Pancreas (tissue), 10 donors: Measurements from ENCODE around the gene LDLRAP1. TPM values are rescaled to one million over a fixed set of nuclear protein-coding genes. Genes with fewer than 3 reads are reported as not detected.

Source experiments
- ATAC-seq, 4 donors: fragments of 200-7000 bp; cut with Tn5 transposase; one replicate each; pipeline versions ENCODE4 v1.8.0 to v1.9.1; 2020; ENCODE audit warnings: mild to moderate bottlenecking in 4 of 4, moderate library complexity in 4 of 4
- DNase-seq, 6 donors: peaks; one replicate each; pipeline ENCODE4 v3.0.0-alpha.2; 2020
- FAIRE-seq: peaks from 2 replicates; lab custom pipeline; 2012; peaks lifted over from hg19 to GRCh38; lab: Jason Lieb, UNC
- H3K27ac ChIP-seq, 4 donors: fragments of 200-600 bp; sonication (generic); 1 replicate in 3 of 4; 2 replicates in 1 of 4; pipeline versions ENCODE4 v1.5.0 to v1.8.0; 2020
- H3K27me3 ChIP-seq, 4 donors: fragments of 200-600 bp; one replicate each; pipeline ENCODE4 v1.8.0; 2021
- H3K36me3 ChIP-seq, 3 donors: fragments of 200-600 bp; sonication (generic) in 1 of 3; one replicate each; pipeline versions ENCODE4 v1.5.0 to v1.8.0; 2020 to 2021
- H3K4me1 ChIP-seq, 3 donors: fragments of 200-600 bp; one replicate each; pipeline ENCODE4 v1.8.0; 2021
- H3K4me3 ChIP-seq, 4 donors: fragments of 200-600 bp; sonication (generic) in 2 of 4; one replicate each; pipeline versions ENCODE4 v1.5.0 to v1.8.0; 2020 to 2021
- H3K9me3 ChIP-seq, 4 donors: fragments of 200-600 bp; one replicate each; pipeline ENCODE4 v1.8.0; 2021
- CTCF ChIP-seq, 4 donors: fragments of 200-600 bp; sonication (generic) in 3 of 4; IDR thresholded peaks; one replicate each; pipeline versions ENCODE4 v1.5.0 to v1.8.0; 2021; ENCODE audit warnings: antibody characterized with exemption in 4 of 4
- WGBS, 2 donors: extraction: QIAGEN DNeasy Blood & Tissue Kit; methylation state at CpG; one replicate each; pipeline ENCODE4 v1.1.7; 2013; 5-methylcytosine and 5-hydroxymethylcytosine counted together
- intact Hi-C, 3 donors: fragments of 100-400 bp; cut with DNase I; formaldehyde crosslinking; loops; one replicate each; pipeline versions ENCODE4 v1.11.1 to v1.14.2; 2022
- polyA plus RNA-seq, 2 donors: library from polyadenylated mRNA; stranded (reverse); fragments of 200-250 nt; gene quantifications; one replicate each; pipeline ENCODE4 v1.2.3, GENCODE V29; 2013
- total RNA-seq, 6 donors: library from RNA; stranded (reverse); fragmentation: NEBNext Ultra II Directional in 4 of 6; extraction: Animal tissue kit (Norgen Biotek cat#: 25700) in 4 of 6; gene quantifications; one replicate each; pipeline versions ENCODE4 v1.2.1 to v1.2.4, GENCODE V29; 2021 to 2023
- donor health status: healthy with polysubstance abuse.
- donor health status: DM: no; HTN: no; CAD: no; lungs with moderate emphysema.
- donor health status: DM: no; HTN: no; CAD: no.
- donor health status: control.
- donor health status: control.
- donor health status: Bipolar disorder and iron deficiency.
- donor health status: DM: yes; HTN: yes; CAD: no.
- donor health status: DM: no; HTN: no; CAD: no.
- donor health status: DM: no; HTN: no; CAD: no.
- donor health status: DM: yes; HTN: yes; CAD: no.

LDLRAP1 gene
- total and polyA plus RNA-seq, 8 donors: 21.0 to 71.9 (median 23.7) TPM

- intact Hi-C loops: no loop called here
- H3K4me1 ChIP-seq: no peaks in the 10 kb centered on the region
- FAIRE-seq: no peak
- no peaks in the 10 kb centered on the region for H3K27me3 ChIP-seq
- no peak for DNase-seq
- H3K4me3 ChIP-seq: no peak overlapping the region
- no peak for TF ChIP-seq CTCF (IDR thresholded peaks at IDR 0.05)
- H3K36me3 ChIP-seq: peaks cover 0 to 35% (median 0%) of the 10 kb centered on the region in 3 donors
- ATAC-seq: no peak
- H3K27ac ChIP-seq: no peak overlapping the region
- H3K9me3 ChIP-seq: no peaks in the 10 kb centered on the region
- 79 to 89% methylated on average over 14 of the region's 14 CpGs for WGBS, 2 donors
These were observed 21.6 kb downstream of the LDLRAP1 start for GRCh38 chr1:25564777-25565574.

- WGBS, 2 donors: 86 to 91% methylated on average over 8 of the region's 8 CpGs
- no peak for TF ChIP-seq CTCF (IDR thresholded peaks at IDR 0.05)
- Histone ChIP-seq H3K4me3 (no peak overlapping the region), H3K4me1 (no peaks in the 10 kb centered on the region), H3K27ac (no peak overlapping the region), H3K27me3 (no peaks in the 10 kb centered on the region), H3K36me3 (peaks cover 0 to 34% (median 0%) of the 10 kb centered on the region in 3 donors), H3K9me3 (no peaks in the 10 kb centered on the region)
- FAIRE-seq (no peak), DNase-seq (no peak), ATAC-seq (no peak)
- intact Hi-C loops: no loop called here
These were observed 22.2 kb downstream of the LDLRAP1 start for GRCh38 chr1:25565626-25566025.

- FAIRE-seq (no peak), DNase-seq (no peak), ATAC-seq (peak in 1 of 4 donors; percentile 2)
- Histone ChIP-seq H3K27me3 (no peaks in the 10 kb centered on the region), H3K4me1 (no peaks in the 10 kb centered on the region), H3K4me3 (no peak overlapping the region), H3K36me3 (peaks cover 0 to 29% (median 0%) of the 10 kb centered on the region in 3 donors), H3K9me3 (no peaks in the 10 kb centered on the region), H3K27ac (peak overlapping the region in 1 of 4 donors; percentile 4)
- 71 to 76% methylated on average over 9 of the region's 9 CpGs for WGBS, 2 donors
- intact Hi-C loops: no loop called here
- no peak for TF ChIP-seq CTCF (IDR thresholded peaks at IDR 0.05)
These were observed 22.8 kb downstream of the LDLRAP1 start for GRCh38 chr1:25566176-25566729.

GRCh38 chr1:25566730-25567341 is 23.4 kb downstream of the LDLRAP1 start:
- no peaks in the 10 kb centered on the region for H3K27me3 ChIP-seq
- FAIRE-seq: no peak
- H3K36me3 ChIP-seq: peaks cover 0 to 29% (median 0%) of the 10 kb centered on the region in 3 donors
- TF ChIP-seq CTCF (IDR thresholded peaks at IDR 0.05): no peak
- H3K4me1 ChIP-seq: no peaks in the 10 kb centered on the region
- no peak overlapping the region for H3K4me3 ChIP-seq
- intact Hi-C loops: no loop called here
- DNase-seq: no peak
- H3K9me3 ChIP-seq: no peaks in the 10 kb centered on the region
- peak in 2 of 4 donors; percentile 30 to 45 for ATAC-seq
- WGBS, 2 donors: 82 to 86% methylated on average over 20 to 21 of the region's 21 CpGs
- H3K27ac ChIP-seq: peak overlapping the region in 1 of 4 donors; percentile 4
